CD4-positive, alpha-beta T cell treated with Interferon gamma for 1 hour (primary cell): ENCODE measurements around the gene SLC46A2.
A peak's percentile ranks its signal among the peaks of the same experiment; 100 is the strongest.

ENCODE experiments used
- DNase-seq: peaks from one replicate; pipeline ENCODE4 v3.0.0-alpha.2; 2020

Gene SLC46A2

DNA sequence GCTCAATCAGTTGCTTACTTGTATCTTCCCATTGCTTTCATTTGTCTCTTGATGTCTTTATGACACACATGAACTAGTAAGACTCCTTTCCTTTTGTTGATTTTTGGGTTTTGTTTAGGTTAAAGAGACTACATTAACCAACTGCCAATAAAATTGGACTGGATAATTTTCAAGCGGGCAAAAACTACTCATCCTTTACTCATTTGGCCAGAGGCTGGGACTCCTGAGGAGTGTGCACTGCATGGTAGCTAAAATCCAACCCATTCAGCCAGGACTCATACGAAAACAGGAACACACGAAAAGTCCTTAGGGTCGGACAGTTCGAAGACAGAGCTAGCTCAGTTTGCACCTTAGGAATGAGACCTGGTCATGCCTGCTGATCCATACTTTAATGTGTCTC, 6.0 kb downstream of the SLC46A2 start:
- no peak for DNase-seq

DNA sequence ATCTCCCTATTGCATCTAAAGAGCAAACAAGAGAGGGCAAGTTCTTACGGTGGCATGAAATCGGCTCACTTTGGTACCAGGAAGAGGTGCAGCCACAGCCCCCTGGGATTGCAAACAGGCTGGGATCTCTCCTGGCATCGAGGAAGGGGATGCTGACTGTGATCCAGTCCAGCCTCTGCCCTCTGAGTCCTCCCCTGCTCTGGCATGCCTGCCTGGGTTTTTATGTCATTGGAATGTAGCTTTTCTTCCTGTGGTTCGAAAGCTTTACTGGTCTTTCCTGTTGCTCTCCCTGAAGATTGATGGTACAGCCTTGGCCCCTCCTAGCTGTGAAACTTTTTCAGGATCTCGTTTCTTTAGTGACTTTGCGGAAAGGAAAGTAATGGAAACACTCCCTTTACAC, 6.6 kb downstream of the SLC46A2 start:
- no peak for DNase-seq

DNA sequence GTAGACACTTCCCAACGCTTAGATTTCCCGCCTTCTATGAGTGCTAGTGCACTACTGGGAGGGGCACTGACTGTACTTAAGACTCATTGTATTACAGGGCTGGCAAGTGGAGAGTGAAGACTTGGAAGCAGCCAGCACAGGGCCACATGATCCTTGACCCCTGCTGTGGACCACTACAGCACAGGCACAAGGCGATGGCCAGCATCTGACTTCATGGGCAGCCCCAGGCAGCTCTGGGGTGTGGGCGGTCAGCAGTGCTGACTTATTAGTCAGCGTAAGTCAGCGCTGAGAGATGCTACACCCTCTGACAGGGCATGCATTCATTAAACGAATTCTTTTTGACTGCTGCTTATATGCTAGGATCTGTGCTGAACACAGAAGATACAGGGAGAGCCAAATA, 9.3 kb downstream of the SLC46A2 start:
- DNase-seq = no peak

DNA sequence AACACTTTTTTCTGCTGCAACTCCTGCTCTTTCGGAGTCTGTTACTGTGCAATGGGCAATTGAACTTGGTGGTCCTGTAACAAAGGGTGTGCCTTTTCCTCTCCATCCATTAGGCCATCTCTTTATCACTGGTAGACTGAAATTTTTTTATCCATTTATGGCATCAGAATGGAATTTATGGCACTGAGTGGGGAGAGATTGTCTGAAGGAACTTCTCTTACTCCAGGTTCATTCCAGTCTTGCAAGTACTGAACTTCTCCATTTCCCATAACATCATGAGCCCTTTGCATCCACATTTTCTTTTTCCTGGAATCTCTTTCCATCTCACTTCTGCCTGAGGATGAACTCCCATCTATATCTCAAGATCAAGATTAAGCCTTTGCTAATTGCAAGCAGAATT, 10.0 kb downstream of the SLC46A2 start:
- no peak for DNase-seq

DNA sequence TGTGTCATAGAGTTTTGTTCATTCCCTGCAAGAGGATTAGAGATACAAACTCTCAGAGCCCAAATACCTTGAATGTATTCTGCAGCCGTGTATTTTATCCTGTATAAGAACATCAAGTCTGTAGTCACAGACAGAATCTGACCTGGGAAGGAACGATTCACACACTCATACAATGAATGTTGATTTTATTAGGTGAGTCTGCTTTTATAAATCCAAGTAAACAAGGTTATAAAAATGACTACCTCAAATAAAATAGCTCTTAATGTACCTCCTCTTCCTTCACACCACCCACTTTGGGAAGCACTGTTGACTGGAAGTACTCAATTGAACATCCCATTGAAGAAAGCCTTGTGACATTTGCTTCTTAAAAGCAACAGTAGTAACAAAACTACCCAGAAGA, 11.9 kb downstream of the SLC46A2 start:
- no peak for DNase-seq

DNA sequence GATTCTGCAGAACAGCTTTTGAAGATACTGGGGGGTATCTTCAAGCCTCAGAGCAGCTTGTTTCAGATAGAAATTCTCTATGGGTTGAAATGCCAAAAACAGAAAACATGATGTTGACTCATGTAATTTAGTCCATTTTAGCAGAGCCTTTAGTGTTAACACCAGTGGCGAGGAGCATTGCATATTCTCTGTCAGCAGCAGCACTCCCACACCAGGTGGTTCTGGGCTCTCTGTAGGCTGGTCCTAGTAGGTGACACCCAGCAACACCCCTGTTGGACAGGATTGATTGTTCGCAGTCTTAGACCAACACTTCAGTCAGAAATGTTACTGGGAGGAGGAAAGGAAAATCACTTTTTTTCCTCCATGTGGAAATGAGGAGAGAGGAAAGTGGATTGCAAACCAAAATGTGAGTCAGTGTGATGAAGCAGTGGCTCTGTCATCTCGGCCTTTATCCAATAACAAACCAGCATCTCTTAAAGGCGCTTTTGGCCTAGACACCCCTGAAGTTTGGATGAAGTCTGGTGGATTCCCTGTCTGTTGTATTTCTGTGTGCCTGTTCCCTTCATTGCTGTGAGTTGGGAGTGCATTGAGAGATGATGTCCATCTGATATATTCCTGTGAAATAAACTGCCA, 16.8 kb downstream of the SLC46A2 start:
- no peak for DNase-seq

DNA sequence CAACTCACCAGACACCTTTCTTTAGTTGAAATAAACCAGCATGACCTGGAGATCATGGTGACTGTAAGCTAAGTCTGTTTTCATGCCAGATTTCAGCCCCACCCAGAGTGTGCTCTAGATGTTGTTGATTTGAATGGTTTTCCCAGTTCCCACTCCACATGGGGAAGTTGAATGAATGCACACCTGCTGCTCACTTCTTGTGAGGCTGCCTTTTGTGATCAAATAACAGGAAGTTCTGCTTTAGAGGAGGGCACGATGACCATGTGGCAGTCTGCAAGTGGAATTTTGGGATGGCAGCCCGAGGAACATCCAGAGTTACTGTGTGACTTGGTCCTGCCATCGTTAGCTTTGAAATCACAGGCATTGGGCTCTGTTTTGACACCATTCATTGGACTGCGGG, 18.7 kb downstream of the SLC46A2 start:
- DNase-seq = no peak

DNA sequence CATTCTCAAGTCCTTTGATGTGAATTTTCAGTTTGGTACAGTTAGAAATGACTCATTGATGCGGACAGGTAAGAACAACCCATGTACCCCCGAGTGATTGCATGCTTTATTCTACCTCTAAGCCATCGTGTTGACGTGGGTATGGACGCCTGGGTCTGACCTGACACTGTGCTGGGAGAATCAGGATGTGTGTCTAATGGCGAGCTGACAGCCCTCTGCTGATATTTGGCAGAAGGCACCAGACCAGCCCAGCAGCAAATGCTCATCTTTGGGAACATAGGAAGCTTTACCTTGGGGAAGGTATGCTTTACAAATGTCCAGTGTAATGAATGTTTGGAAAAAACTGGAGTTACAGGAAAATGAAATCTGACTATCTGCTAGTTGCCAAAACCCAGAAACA, 20.1 kb downstream of the SLC46A2 start:
- DNase-seq = no peak

DNA sequence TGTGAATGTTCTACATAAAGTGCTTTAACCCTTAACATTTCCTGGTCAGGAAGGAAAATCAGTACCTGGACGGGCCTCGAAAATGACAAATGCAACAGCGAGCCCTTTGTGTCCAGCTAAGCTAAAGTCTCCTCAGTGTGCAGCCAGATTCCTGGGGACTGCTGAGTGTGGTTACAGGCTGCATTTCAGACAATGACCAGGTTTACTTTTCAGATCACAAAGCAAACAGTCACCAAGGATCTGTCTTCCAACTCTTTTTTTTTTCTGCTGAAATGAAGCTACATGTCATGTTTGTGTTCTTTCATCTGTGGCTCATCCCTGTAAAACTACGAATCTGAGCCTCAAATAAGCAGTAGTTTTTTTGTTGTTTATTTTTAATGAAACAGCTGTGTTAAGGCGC, 20.8 kb downstream of the SLC46A2 start:
- no peak for DNase-seq

DNA sequence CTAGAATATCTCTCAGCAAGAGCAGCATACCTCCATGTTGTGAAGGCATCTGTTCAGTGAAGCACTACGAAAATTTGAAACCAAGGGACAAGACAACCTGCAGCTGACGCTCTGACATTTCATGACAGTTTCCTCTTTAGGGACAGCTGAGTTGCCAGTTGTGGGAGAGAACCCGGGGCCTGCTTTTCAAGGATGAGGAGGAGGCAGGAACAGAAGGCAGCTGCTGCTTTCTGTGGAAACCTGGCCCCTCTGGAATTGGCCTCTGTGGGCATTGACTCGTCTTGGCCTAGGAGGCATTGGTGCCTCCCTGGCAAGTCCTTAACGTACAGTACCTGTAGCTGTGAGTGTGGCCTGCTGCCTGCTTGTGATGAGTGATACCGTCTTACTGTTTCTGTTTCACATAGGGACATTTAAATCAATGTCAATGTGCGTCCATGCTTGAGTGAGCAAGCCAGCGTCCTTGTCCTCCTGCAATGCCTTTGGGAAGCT, 21.6 kb downstream of the SLC46A2 start:
- no peak for DNase-seq

DNA sequence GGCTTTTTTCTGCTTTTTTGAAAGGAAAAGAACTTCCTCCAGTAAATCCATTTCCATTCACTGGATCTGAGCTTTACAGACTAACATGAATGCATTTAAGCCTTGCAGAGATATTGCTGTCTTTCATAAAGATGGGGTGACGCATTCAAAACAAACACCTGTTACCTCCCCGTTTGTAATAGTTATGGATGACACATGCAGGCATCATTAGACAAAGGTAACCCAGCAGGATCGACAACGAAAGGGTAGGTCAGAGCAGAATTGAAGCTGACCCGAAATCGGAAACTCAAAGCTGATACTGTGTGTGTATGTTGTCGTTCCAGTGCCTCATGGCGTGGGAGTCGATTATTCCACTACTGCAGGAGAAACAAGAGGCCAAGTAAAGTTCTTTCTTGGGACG, 22.2 kb downstream of the SLC46A2 start:
- no peak for DNase-seq

DNA sequence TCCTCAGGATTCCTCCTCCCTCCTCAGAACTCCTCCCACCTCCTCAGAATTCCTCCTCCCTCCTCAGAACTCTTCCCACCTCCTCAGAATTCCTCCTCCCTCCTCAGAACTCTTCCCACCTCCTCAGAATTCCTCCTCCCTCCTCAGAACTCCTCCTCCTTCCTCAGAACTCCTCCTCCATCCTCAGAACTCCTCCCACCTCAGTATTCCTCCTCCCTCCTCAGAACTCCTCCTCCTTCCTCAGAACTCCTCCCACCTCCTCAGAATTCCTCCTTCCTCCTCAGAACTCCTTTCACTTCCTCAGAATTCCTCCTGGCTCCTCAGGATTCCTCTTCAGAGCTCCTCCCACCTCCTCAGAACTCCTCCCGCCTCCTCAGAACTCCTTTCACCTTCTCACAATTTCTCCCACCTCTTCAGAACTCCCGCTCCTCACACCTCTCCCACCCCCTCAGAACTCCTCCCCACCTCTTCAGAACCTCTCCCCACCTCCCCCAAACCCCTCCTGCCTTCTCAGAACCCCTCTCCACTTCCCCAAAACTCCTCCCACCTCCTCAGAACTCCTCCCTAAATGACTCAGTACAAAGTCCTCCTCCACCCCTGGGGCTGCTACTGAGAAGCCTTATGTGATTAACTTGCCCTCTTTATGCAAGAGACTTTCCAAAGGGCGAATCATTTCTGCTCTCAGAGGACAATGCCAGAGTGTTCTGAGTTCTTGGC, 23.2 kb downstream of the SLC46A2 start:
- DNase-seq = peak; percentile 44

DNA sequence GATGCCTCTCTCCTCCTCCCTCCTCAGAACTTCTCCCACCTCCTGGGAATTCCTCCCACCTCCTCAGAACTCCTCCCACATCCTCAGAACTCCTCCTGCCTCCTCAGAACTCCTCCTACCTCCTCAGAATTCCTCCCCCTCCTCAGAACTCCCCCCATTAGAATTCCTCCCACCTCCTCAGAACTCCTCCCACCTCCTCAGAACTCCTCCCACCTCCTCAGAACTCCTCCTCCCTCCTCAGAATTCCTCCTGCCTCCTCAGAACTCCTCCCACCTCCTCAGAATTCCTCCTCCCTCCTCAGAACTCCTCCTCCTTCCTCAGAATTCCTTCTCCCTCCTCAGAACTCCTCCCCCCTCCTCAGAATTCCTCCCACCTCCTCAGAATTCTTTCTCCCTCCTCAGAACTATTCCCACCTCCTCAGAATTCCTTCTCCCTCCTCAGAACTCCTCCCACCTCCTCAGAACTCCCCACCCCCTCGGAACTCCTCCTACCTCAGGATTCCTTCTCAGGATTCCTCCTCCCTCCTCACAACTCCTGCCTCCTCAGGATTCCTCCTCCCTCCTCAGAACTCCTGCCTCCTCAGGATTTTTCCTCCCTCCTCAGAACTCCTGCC, 23.9 kb downstream of the SLC46A2 start:
- no peak for DNase-seq

DNA sequence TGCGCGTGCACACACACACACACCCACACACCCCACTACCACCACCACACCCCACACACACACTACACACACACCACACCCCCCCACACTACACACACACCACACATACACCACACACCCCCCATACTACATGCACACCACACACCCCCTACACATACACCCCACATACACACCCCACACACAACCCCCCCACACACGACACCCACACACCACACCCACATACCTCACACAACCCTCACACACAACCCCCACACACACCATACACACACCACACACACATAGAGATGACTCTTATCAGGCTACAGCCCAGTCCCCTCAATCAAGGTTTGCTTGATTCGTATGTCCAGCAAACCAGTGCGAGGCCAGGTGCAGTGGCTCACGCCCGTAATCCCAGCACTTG, 25.7 kb downstream of the SLC46A2 start:
- no peak for DNase-seq

DNA sequence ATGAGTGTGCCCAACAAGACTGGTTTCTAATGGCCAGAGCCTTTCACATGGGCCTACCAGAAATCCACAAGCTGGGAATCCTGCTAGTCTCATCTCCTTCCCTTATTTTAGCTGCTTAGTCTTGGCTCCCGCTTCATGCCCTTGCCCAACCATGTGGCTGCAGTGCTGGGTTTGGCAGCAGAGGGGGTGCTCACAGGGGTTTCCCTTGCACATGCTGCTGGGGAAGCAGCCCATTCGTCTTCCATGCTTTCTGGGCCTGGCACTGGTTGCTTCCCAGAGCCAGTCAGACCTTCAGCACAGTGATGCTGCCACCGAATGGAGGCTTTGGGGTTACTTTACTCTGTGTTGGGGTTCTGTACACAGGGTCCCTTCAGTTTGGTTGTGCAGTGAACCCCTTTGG, 26.3 kb downstream of the SLC46A2 start:
- DNase-seq = no peak

DNA sequence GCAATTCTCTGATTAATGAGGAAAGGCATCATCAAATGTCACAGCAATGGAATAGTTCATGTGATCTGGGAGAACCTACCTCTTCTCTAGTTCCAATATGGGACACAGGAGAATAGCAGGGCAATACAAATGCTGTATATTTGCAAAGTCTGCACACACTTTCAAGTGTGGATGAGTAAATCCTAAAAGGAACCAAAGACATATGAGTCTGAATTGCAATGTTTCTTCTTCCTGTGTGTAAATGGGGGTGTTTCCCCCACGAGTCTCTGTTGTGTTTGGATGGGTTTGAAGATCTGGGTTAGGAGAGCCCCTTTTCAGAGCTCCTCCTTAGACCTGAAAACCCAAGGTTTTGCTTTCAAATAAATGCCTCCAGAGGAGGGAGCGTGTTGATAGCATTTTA, 26.9 kb downstream of the SLC46A2 start:
- DNase-seq = no peak

DNA sequence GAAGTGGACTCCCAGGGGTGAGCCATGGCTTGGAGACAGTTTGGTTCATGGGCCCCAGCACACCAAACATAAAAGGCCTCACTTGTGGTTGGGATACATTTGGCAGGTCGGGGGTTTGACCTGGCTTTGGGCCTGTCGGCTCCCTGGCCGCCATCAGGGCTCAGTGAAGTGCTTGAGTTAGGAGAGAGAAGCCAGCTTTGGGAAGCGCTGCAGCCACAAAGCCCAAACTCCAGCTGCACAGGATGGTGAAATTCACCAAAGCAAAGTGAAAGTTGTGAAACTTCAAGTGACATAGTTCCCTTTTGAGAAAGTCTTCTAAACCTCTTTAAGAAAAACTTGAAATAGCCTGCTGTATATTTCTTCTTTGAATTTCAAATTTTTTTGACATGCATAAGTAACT, 27.5 kb downstream of the SLC46A2 start:
- DNase-seq = no peak

DNA sequence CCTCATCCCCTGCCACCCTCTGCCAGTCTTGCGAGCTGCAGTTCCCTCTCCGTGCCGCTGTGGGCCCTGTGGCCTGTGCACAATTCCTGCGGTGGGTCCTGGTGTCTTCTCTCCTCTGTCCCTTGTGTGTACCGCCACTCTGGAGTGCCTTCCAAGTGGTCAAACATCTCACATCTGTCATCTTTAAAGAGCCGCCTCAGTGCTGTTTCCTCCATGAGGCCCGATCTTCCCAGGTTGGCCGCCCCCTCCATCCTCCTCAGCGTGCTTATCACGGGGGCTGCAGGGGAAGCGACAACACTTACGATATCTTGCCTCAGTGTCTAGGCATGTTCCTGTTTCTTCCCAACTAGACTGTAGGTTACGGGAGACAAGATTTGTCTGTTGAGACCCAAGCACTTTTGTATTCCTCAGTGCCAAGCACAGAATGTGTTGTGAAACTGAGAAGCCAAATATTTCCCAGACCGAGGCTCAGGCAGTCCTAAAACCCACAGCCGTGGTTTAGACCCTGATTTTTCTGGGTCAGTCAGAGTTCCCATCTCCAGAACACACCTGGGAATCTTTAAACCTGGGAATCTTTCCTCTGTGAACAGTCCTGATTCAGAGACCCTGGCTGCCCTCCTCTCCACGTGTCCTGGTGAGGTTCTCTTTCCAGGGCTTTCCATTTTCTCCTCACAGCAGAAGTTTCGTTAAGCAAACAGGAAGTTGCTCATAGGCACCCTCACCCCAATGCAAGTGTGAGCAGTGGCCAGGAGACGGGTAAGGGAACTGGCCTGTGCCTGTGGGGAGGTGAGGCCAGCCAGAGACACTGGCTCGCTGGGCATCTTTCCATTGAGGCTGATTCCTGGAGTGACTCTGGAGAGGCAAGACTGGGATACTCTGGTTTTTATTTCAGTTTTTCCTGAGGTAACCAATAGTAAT, 28.8 kb downstream of the SLC46A2 start:
- DNase-seq = peak; percentile 56

DNA sequence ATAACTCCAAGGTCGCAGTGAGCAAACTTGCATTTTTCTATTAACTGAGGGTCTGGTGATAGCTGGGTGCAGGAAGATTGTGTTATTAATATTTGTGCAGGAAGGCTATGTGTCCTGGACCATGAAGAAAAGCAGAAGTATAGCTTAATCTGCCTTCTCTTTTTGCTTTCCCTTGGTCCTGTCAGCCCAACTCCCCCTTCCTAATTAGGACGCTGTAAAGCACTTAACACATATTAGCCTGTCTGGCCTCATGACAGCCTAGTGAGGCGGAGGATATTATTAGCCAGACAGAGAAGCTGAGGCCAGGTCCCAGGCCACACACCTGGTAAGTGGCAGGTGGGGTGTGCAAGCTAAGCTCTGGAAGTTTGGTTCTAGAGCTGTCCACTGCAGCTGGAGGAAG, 29.5 kb downstream of the SLC46A2 start:
- DNase-seq = no peak

DNA sequence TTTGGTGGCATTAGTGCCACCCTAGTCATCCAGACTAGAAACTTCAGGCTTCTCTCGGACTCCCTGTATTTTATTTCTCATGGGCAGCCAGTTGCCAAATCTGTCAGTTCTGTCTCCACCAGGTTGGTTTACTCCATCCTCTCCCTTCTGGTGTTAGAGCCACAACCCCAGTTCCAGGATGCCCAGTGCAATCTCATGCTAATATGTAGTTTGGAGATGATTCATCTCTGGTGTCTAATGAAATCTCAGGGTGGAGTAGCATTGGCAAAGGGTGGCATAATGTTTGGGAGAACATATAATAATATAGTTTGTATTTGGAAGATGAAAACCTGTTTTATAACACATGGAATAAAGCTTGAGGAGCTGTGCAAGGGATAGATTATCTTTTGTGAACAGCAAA, 30.2 kb downstream of the SLC46A2 start:
- no peak for DNase-seq

DNA sequence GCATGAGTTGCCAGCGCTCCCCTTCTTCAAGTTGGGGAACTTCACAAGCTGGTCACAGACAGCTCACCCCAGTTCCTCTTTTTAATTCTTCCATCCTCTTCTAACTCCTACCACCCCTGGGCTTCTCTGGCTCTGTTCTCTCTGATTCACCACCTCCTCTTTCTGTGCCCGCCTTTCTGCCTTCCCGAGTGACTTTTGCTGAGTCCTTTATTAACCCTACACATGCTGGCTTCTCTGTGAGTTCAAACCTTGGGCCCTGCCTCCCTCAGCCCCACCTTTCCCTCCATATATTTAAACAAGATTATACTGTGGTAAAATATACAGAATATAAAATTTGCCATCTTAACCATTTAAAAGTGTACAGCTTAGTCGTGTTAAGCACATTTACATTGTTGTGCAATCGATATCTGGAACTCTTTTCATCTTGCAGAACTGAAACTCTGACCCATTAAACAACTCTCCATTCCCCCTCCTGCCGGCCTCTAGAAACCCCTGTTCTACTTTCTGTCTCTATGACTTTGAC, 32.0 kb downstream of the SLC46A2 start:
- DNase-seq = peak; percentile 51

DNA sequence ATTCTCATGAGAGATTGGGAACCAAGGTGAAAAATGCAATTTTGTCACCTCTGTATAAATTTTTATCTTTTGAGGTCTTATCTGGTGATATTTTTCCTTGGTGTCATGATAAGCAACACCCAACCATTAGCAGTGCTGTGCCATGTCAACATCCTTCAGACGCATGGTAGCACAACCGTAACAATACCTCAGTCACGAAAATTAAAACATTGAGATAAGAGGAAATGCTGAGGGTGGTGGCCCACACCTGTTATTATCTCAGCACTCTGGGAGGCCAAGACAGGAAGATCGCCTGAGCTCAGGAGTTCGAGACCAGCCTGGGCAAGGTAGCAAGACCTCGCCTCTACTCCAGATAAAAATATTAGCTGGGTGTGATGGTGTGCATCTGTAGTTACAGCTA, 32.7 kb downstream of the SLC46A2 start:
- no peak for DNase-seq

DNA sequence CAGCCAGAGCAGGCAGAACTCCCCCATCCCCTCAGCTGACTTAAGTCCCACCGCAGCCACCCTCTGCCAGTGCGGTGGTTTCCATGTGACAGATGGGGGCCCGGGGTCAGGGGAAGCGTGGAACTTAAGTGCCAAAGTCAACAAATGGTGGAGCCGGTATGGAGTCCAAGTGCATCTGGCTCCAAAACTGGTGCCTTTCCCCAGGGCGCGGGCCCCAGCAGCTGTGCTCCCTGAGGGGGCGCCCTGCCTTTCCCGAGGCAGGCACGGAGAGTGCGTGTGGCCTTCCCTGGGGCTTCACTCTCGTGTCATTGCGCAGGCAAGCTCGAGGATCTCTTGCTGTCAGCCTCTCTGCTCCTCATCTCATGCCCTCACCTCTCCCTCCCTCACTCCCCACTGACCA, 33.8 kb downstream of the SLC46A2 start:
- no peak for DNase-seq
